Forelimb muscle (tissue), 1 donor: Measurements from ENCODE around the gene CEP41. TPM values are rescaled to one million over a fixed set of nuclear protein-coding genes. Genes with fewer than 3 reads are reported as not detected.
"Not testable (repeated sequence)": the region's sequence is repeated elsewhere in the genome, so short reads cannot be mapped to it uniquely, and the experiment has no call there.

Experiments
- DNase-seq: peaks from one replicate; pipeline ENCODE4 v3.0.0-alpha.2; 2013; ENCODE audit warnings: low read depth
- polyA plus RNA-seq: library from polyadenylated mRNA; unstranded; fragments of 120-200 nt; gene quantifications from one replicate; pipeline ENCODE4 v1.2.1, GENCODE V29; 2013; ENCODE audit not compliant: insufficient read length

Gene CEP41
- polyA plus RNA-seq, 1 donor = 22.9 TPM

- no peak for DNase-seq
Measured at GRCh38 chr7:130387628-130388403, 53.0 kb downstream of the CEP41 start.

- DNase-seq = no peak
Measured at GRCh38 chr7:130387306-130387627, 53.5 kb downstream of the CEP41 start.

GRCh38 chr7:130386876-130387275, 53.9 kb downstream of the CEP41 start:
- no peak for DNase-seq

GRCh38 chr7:130385600-130386066, 55.2 kb downstream of the CEP41 start:
- no peak for DNase-seq

- DNase-seq = no peak
Measured at GRCh38 chr7:130384841-130385599, 55.8 kb downstream of the CEP41 start.

GRCh38 chr7:130384371-130384801, 56.4 kb downstream of the CEP41 start:
- DNase-seq = no peak

GRCh38 chr7:130383187-130383980, 57.4 kb downstream of the CEP41 start:
- no peak for DNase-seq

GRCh38 chr7:130381468-130382312, 59.1 kb downstream of the CEP41 start:
- DNase-seq = no peak

- DNase-seq = no peak
Measured at GRCh38 chr7:130380861-130381455, 59.9 kb downstream of the CEP41 start.

GRCh38 chr7:130379921-130380860, 60.6 kb downstream of the CEP41 start, which contains the start of gene CPA1:
TSS of gene CPA1 (plus strand) at chr7:130380494. CDS start at chr7:130380521, 27 bp downstream.
- no peak for DNase-seq

- no peak for DNase-seq
Measured at GRCh38 chr7:130379532-130379920, 61.3 kb downstream of the CEP41 start.

- DNase-seq = no peak
Measured at GRCh38 chr7:130379019-130379418, 61.8 kb downstream of the CEP41 start.

- no peak for DNase-seq
Measured at GRCh38 chr7:130377178-130377577, 63.6 kb downstream of the CEP41 start.

- DNase-seq = not testable (repeated sequence)
Measured at GRCh38 chr7:130376461-130376860, 64.4 kb downstream of the CEP41 start.

GRCh38 chr7:130374507-130374906, 66.3 kb downstream of the CEP41 start:
- DNase-seq = no peak

GRCh38 chr7:130372402-130373165, 68.2 kb downstream of the CEP41 start:
- DNase-seq = no peak

- no peak for DNase-seq
Measured at GRCh38 chr7:130371046-130371445, 69.8 kb downstream of the CEP41 start.

GRCh38 chr7:130369831-130370550, 70.8 kb downstream of the CEP41 start:
- peak; percentile 67 for DNase-seq
